ENCODE data around the gene RPL26. TPM values are rescaled to one million over a fixed set of nuclear protein-coding genes. Genes with fewer than 3 reads are reported as not detected.
A peak's percentile ranks its signal among the peaks of the same experiment; 100 is the strongest.

RPL26 gene
- total and polyA plus RNA-seq, 2 donors (not counting 3 experiments of a cell fraction or from before 2014, with no cell fraction given), result 1,805 to 2,229 TPM

GRCh38 chr17:8354236-8354635 lies 28.8 kb downstream of the RPL26 start:
- no peak overlapping the region for H3K4me2 ChIP-seq (ENCODE audit: insufficient read depth, low read length)
- no peaks in the 10 kb centered on the region for H4K20me1 ChIP-seq (replicated peaks; ENCODE audit: control insufficient read depth, extremely low read depth, insufficient read depth, low read length)
- no TSS peak for BruUV-seq (replicated peaks)
- no peaks in the 10 kb centered on the region for H3K79me2 ChIP-seq (ENCODE audit: control insufficient read depth, insufficient read depth, low read length)
- ChIA-PET POLR2A (interaction anchor here (1.1 kb wide), 1 partner anchor 22 kb away, joined by 3 read pairs; the partner anchor contains the start of gene KRABD2), CTCF (interaction anchor here (0.8 to 1.1 kb wide), 3 partner anchors 27 to 66 kb away, joined by 3 to 4 read pairs (median 3); no protein-coding TSS in a partner anchor)
- dilution Hi-C loops (cut with MboI; ENCODE audit: extremely low pct_ligation_motif_present, low sequenced_read_pairs) (no loop called here), intact Hi-C loops (cut with micrococcal nuclease) (no loop called here)
- no peak overlapping the region for H3K27ac ChIP-seq (ENCODE audit: insufficient read depth, low read depth, low read length)
- no peak overlapping the region for H3K4me3 ChIP-seq (replicated peaks in 1 of 3; ENCODE audit: insufficient read depth in 1 of 3, low read depth in 1 of 3, low read length in 3 of 3)
- DNase-seq (ENCODE audit: low read depth, low spot score) (peak; percentile 66), FAIRE-seq (peak; percentile 66)
- no peaks in the 10 kb centered on the region for H3K9me3 ChIP-seq (replicated peaks; ENCODE audit: control insufficient read depth, insufficient read depth, low read length)
- H3K9me1 ChIP-seq (replicated peaks; ENCODE audit: control insufficient read depth, extremely low read depth, insufficient read depth, low read length), result no peaks in the 10 kb centered on the region
- no peak for TF ChIP-seq JUN (IDR thresholded peaks at IDR 0.05; ENCODE audit: borderline replicate concordance, insufficient read depth, insufficient read length, low read depth)
- no peak for TF ChIP-seq MYC (IDR thresholded peaks at IDR 0.05; ENCODE audit: low read depth, low read length)
- TF ChIP-seq POLR2AphosphoS5 (IDR thresholded peaks at IDR 0.05; ENCODE audit: insufficient read depth, low read depth, low read length), result no peak
- no peak for TF ChIP-seq CTCF (IDR thresholded peaks at IDR 0.05; ENCODE audit: extremely low read depth in 1 of 2, insufficient read depth in 1 of 2, low read depth in 1 of 2, low read length in 2 of 2)
- no peak for TF ChIP-seq MAX (IDR thresholded peaks at IDR 0.05; ENCODE audit: insufficient read depth, insufficient read length)
- no peak for TF ChIP-seq GATA2 (IDR thresholded peaks at IDR 0.05; ENCODE audit: insufficient read depth, insufficient read length, low read depth, low read length)
- no peak for TF ChIP-seq EZH2 (IDR thresholded peaks at IDR 0.05; ENCODE audit: borderline replicate concordance, low read depth, low read length, severe bottlenecking)
- no peak for TF ChIP-seq POLR2A (IDR thresholded peaks at IDR 0.05; ENCODE audit: low read depth, low read length)
- no peak for TF ChIP-seq FOS (IDR thresholded peaks at IDR 0.05; ENCODE audit: borderline replicate concordance, insufficient read depth, low read length)
- H3K4me1 ChIP-seq (ENCODE audit: control insufficient read depth, extremely low read depth, insufficient read depth, low read length), result peaks cover 15% of the 10 kb centered on the region
- H3K27me3 ChIP-seq (ENCODE audit: control insufficient read depth in 2 of 2, insufficient read depth in 2 of 2, low read length in 2 of 2), result no peaks in the 10 kb centered on the region
- H2AFZ ChIP-seq (ENCODE audit: low read depth, low read length), result peak overlapping the region; percentile 59
- no peak overlapping the region for H3K9ac ChIP-seq (replicated peaks; ENCODE audit: extremely low read depth, insufficient read depth, low read length)
- no peaks in the 10 kb centered on the region for H3K36me3 ChIP-seq (ENCODE audit: control insufficient read depth in 2 of 2, extremely low read depth in 1 of 2, insufficient read depth in 2 of 2, low read length in 2 of 2)

Measured in endothelial cell of umbilical vein (primary cell).